Activated T-helper 1 cell treated with Interleukin-2 at 50 U/mL for 16 hours (primary cell): ENCODE results near the gene ZNF473.
A peak's percentile ranks its signal among the peaks of the same experiment; 100 is the strongest.
"Not testable (repeated sequence)": the region's sequence is repeated elsewhere in the genome, so short reads cannot be mapped to it uniquely, and the experiment has no call there.

ENCODE experiments used
- DNase-seq: peaks from one replicate; pipeline ENCODE4 v3.0.0-alpha.2; 2020; ENCODE audit warnings: low read depth

Gene ZNF473

DNA sequence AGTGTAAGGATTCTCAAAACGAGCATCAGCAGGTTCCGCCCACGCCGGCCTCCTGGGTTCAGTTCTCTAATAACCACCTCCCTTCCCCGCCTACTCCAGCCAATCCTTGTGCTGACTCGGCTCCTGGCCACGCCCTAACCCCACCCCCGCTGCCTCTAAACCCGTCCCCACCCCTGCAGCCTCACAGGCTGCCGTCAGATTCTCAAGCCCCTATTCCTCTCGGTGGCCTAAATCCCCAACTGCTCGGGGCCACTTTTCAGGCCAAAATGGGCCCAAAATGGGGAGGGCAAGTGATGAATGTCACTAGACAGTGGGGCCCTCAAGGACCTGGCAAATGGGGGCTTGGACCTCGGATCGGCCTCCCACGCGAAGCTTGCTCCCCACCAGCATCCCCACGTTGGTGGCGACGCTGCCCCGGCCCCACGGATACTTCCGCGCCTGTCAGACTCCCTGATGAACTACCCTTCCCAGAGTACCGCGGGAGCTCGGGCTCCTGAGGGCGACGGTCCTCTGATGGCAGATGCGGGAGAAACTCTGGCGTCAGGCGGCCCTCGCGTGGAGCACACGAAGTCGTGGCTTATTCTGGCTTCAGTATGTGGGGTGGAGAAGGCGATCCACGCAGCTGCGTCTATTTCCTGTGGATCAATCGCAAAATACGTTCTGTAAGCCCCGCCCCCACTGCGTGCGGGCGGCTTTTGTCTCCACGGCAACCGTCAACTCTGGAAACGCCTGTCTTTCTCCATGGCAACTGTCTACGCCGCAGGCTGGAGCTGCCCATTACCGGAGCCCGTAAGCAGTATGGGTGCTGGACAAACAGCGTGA lies 24.8 kb downstream of the ZNF473 start:
- DNase-seq, result peak; percentile 67

DNA sequence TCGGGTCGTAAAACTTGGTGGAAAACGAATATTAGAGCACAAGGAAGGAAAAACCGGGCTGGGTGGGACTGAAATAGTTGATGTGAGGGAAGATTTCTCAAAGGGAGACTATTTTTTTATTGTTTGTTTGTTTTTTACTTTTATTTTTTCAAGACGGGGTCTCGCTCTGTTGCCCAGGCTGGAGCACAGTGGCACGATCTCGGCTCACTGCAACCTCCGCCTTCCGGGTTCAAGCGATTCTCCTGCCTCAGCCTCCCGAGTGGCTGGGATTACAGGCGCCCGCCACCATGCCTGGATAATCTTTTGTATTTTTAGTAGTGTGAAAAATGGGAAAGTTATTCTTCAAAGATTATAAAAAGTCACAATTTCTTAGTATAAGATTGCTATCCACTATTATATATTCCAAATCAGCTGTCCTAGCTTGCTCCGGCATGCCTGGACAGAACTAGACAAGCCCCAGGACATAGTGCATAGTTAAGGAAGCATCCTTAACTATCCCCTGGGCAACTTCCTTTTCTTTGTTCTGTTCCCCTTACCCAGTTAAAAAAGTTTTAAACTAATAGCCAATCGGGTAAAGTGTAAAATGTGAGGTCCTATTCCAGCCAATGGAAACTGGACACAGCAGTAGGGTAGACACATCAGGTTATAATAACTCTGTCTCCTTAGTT lies 25.6 kb downstream of the ZNF473 start:
- DNase-seq, result not testable (repeated sequence)

DNA sequence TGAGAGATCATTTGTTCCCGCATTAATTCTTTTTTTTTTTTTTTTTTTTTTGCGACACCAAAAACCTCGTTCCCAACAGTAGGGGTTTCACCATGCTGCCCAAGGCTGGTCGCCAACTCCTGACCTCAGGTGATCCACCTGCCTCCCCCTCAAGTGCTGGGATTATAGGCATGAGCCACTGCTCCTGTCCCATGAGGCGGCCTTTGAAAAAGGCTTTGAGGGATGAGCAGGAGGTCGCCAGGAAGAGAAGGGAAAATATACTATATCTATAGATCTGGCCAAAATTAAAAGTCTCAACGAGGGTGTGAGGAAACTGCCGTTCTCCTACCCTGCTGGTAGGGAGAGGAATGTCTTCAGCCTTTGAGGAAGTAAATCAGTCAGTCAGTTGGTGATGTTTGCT lies 26.2 kb downstream of the ZNF473 start:
- no peak for DNase-seq

DNA sequence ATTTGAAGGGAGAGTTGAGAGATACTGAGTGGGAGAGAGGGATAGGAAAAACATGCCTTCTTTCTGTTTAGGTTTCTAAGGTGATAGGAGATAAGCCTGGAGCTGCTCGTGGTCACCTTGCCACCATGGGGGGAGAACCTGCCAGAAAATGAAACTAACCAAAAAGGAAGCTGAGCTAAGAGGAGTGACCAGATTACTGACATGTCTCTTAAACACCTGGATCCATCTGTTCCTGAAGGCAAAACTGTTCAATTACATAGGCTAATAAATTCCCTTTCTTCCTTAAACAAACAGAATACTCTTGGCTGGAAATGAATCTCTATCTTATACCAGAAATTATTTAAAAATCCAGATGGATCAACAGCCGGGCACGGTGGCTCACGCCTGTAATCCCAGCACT lies 27.3 kb downstream of the ZNF473 start:
- no peak for DNase-seq

DNA sequence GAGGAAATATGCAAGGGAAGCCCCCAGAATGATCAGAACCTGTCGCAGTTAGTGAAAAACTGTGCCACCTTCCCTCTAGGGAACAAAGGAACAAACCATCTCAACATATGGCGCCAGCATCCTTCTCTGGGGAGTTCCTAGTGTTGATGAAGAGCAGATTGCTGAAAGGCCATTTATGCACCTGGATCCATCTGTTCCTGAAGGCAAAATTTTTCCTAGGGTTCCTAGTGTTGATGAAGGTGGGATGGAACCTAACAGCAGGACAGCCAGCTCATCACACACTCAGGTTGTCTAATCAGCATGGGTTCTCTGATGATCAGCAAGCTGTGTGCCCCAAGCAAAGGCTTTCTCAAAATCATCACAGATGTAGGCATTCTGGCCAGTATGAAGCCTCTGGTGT lies 32.6 kb downstream of the ZNF473 start:
- DNase-seq, result no peak

DNA sequence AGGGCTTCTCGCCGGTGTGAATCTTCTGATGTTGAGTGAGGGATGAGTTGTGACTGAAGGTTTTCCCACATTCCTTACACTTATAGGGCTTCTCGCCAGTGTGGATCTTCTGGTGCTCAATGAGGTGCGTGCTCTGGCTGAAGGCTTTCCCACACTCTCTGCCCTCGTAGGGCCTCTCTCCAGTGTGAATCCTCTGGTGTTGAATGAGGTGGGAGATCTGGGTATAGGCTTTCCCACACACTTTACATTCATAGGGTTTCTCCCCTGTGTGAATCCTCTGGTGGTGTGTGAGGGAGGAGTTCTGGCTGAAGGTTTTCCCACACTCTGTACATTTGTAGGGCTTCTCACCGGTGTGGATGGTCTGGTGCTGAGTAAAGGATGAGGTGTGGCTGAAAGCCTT lies 33.2 kb downstream of the ZNF473 start:
- DNase-seq, result no peak

DNA sequence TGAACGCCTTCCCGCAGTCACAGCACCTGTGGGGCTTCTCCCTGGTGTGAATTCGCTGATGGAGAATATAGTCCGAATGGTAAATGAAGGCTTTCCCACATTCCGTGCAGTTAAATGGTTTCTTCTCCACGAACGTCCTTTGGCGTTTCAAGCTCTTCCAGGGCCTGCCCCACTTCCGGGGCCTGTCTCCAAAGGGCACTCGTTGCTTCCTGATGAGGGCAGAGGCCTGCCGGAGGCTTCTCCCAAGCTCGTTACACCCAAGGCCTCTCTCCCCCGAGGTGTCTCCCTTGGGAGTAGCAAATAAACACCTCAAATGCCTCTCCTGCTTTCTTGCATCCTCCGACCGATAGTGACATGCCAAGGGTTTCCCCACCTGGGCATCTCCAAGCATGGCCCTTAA lies 34.3 kb downstream of the ZNF473 start:
- DNase-seq, result no peak

DNA sequence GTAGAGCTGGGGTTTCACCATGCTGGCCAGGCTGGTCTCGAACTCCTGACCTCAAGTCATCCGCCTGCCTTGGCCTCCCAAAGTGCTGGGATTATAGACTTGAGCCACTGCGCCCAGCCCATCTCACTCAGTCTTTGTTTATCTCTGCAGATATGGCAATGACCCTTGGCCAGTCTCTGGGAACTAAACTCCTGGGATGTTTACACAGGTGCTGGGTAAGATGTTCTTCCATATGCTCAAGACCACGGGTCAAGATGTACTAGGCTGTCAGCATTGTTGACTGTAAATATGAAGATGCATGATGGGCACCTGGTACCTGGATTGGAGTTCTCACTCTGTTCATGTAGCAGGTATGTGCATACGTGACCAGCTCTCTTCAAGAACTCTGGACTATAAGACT lies 35.8 kb downstream of the ZNF473 start:
- no peak for DNase-seq

DNA sequence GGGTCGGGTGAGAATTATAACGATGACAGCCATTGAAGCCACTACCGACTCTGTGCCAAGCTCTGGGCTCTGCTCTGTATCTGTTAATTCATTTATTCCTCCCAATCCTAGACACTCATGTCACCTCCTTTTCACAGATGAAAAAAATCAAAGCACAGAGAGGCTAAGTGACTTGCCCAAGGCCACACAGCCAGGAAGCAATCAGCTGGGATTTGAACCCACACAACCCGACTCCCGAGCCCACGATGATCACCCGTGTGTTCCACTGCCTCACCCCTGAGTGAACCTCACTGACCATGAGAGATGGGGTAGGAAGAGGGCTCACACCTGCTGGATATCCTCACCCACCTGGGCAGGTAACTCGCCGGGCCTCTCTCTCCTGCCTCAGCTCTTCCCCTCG lies 40.1 kb downstream of the ZNF473 start:
- DNase-seq, result no peak

DNA sequence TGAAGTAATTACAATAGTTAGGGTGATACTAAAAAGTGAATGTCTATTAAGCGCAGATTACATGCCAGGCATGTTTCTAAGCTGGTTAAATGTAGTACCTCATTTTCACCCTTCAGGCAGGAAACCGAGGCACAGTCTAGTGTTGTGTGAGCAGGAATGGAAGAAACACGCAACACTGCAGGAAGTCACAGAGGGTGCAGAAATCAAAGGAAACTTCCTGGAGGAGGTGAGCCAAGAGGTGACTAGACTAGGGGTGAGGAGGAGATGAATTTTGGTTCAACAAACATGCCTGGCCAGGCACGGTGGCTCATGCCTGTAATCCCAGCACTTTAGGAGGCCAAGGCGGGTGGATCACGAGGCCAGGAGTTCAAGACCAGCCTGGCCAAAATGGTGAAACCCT lies 41.8 kb downstream of the ZNF473 start:
- no peak for DNase-seq

DNA sequence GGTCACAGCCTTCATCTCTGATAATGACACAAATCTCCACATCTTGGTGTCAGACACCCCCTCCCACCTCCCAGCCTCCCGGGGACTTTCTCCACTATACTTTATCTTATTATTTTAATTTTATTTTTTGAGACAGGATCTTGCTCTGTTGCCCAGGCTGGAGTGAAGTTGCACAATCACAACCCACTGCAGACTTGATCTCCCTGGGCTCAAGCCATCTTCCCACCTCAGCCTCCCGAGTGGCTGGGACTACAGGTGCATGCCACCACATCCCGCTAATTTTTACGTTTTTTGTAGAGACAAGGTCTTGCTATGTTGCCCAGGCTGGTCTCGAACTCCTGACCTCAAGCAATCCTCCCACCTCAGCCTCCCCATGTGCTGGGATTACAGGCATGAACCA lies 42.6 kb downstream of the ZNF473 start:
- DNase-seq, result not testable (repeated sequence)

DNA sequence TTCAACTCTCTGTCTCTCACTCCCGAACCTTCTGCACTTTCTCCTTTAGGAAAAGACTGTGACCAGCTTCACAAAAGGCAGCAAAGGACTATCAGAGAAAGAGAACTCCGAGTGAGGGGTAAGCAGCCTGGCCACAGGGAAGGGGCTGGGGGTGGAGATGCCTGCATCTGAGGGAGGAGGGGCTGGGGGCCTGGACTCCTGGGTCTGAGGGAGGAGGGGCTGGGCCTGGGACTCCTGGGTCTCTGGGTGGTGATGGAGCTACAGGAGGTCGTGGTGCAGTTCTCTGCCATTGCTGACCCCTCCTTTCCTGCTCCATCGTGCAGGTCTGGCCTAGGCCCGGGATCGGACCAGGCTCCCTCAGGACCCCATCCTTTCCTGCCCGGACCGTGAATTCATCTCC lies 49.3 kb downstream of the ZNF473 start:
- DNase-seq, result not testable (repeated sequence)

DNA sequence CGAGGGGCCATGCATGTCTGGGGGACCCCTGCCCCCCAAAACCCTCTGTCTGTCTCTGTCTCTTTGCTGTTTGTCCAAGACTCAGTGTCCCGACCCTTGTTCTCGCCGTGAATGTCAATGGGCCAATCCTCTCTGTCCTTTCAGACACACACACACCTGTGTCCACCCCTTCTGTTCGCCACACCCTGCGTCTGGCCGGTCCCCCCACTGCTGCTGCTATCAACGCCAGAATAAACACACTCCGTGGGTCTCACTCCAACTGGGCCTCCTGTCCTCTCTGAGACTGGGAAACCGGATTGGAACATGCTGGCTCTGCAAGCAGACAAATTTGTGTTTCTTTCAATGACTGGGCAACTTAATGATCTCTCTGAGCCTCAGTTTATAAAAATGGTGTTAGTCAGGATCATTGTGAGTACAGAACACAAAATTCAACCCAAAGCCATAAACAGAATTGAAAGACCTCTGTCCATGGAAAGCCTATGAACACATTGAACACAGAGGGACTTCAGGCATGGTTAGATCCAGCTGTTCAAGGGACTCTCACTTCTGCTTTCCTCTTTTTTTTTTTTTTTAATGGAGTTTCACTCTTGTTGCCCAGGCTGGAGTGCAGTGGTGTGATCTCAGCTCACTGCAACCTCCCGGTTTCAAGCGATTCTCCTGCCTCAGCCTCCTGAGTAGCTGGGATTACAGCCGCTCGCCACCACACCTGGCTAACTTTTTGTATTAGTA lies 50.0 kb downstream of the ZNF473 start:
- not testable (repeated sequence) for DNase-seq

DNA sequence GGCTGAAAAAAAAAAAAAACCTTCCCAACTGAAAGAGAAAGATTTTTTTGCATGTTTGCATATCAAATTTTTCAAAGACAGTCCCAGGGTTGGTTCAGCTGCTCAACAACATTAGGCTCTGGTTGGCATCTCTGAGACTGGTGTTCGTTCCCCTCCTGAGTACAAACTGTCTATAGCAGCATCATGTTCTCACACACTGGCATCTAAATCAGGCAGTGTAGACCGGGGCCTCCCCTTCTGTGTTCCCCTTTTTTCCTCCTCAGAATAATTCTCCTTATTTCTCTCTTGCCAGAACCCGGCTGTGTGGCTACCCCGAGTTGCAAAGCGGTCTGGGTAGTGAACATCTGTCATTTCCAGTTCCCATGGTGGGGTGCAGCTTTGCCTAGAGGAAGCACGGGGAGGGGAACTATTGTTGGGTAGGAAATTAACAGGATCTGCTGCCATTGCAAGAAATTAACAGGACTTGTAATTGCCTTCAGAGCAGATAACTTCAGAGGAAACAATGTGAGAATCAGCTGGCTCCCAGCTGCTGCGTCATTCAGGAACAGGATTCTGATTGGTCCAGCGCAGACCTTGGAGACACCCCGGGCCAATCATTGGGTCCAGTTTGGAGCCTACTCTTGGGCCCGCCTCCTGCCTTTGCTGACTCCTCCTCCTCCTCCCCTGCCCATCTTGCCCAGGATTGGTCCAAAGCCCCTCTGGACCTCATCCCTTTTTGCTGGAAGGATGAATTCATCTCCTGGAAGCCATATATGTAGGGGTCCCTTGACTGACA lies 51.0 kb downstream of the ZNF473 start:
- not testable (repeated sequence) for DNase-seq

DNA sequence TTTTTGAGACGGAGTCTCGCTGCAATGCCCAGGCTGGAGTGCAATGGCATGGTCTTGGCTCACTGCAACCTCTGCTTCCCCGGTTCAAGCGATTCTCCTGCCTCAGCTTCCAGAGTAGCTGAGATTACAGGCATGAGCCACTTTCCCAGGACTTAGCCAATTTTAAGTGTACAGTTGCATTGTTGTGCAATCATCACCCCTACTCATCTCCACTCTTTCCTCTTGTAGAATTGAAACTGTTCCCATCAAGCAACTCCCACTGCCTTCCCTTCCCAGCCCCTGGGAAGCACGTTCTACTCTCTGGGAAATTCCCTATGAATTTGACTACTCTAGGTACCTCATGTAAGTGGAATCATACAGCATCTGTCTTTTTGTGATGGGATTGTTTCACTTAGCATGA lies 53.2 kb downstream of the ZNF473 start:
- DNase-seq, result not testable (repeated sequence)

DNA sequence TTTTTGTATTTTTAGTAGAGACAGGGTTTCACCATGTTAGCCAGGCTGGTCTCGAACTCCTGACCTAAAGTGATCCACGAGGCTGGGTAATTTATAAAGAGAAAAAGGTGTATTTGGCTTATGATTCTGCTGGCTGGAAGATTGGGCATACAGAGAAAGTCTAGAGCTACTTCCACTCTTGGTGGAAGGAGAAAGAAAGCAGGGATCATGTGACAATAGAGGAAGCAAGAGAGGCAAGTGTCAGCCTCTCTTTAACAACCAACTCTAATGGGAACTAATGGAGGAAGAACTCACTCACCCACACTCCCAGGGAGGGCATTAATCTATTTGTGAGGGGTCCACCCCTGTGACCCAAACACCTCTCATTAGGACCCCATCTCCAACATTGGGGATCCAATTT lies 58.6 kb downstream of the ZNF473 start:
- DNase-seq, result not testable (repeated sequence)

DNA sequence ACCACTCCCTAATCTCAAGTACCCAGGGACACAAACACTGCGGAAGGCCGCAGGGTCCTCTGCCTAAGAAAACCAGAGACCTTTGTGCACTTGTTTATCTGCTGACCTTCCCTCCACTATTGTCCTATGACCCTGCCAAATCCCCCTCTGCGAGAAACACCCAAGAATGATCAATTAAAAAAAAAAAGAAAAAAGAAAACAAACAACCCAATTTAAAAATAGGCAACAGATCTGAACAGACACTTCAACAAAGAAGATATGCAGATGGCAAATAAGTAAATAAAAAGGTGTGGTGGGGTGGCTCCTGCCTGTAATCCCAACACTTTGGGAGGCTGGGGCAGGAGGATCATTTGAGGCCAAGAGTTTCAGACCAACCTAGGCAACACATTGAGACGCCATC lies 61.3 kb downstream of the ZNF473 start:
- not testable (repeated sequence) for DNase-seq

DNA sequence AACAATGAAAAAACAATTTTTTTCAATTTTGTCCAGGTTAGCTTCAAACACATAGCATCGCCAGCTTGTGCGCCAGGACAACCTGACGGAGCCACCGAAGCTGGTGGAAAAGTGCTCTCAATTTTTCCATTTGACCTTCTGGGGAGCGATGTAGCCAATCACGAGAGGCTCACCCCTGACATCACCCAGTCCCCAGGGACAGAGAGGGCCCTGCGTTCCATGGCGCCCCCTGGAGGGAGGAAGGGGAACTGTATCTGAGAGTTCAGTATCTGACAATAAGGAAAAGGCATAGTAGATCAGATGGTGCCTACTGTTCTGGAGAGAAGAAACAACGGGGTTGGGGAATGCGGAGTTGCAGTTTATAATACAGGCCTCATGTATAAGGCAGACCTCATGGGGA lies 64.9 kb downstream of the ZNF473 start:
- peak; percentile 2 for DNase-seq

DNA sequence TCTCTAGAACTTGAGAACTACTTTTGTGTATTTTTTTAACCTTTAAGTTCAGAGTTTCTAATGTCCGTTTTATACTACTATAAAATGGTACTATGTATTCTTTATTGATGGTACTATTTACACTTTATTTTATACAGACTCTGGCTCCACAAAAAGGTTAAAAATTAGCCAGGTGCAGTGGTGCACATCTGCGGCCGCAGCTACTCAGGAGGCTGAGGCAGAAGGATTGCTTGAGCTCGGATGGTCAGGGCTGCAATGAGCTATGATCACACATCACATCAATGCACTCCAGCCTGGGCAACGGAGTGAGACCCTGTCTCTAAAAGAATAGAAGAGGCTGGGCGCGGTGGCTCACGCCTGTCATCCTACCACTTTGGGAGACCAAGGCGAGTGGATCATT lies 66.0 kb downstream of the ZNF473 start:
- DNase-seq, result not testable (repeated sequence)

DNA sequence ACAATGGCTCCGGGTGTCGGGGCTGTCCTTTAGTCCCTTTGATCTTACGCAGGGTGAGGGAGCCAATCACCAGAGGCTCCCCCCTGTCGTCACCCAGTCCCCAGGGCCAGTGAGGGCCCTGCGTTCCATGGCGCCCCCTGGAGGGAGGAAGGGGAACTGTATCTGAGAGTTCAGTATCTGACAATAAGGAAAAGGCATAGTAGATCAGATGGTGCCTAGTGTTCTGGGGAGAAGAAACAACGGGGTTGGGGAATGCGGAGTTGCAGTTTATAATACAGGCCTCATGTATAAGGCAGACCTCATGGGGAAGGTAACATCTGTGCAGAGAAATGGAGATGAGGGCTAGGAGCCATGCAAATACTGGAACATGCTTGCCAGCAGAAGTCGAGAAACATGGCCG lies 66.8 kb downstream of the ZNF473 start:
- DNase-seq, result not testable (repeated sequence)

DNA sequence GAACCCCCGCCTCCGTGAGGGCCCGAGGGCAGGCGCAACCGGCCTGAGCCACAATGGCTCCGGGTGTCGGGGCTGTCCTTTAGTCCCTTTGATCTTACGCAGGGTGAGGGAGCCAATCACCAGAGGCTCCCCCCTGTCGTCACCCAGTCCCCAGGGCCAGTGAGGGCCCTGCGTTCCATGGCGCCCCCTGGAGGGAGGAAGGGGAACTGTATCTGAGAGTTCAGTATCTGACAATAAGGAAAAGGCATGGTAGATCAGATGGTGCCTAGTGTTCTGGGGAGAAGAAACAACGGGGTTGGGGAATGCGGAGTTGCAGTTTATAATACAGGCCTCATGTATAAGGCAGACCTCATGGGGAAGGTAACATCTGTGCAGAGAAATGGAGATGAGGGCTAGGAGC lies 72.1 kb downstream of the ZNF473 start:
- DNase-seq, result not testable (repeated sequence)

DNA sequence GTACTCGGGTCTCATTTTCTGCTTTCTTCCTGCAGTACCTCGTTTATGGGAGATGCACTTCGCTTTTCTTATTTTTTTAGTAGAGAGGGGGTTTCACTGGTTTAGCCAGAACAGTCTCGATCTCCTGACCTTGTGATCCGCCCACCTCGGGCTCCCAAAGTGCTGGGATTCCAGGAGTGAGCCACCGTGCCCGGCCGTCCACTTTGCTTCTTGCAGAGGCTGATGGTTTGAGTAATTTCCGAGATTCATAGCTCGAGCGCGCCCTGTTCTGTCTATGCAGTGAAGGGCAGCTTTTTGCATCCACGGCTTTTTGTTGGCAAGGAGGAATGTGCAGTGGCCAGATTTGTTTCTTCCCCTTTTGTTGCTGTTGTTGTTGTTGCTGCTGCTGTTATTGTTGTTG lies 73.1 kb downstream of the ZNF473 start:
- not testable (repeated sequence) for DNase-seq
